H9 (cell line): ENCODE results near the gene RNF224. TPM values are rescaled to one million over a fixed set of nuclear protein-coding genes. Genes with fewer than 3 reads are reported as not detected.
A peak's percentile ranks its signal among the peaks of the same experiment; 100 is the strongest.

ENCODE experiments used
- DNase-seq: peaks from one replicate; pipeline ENCODE4 v3.0.0-alpha.2; 2017
- H2AFZ ChIP-seq: one replicate; pipeline ENCODE4 v1.6.1; 2013; ENCODE audit warnings: mild to moderate bottlenecking, low read length, control low read depth, moderate library complexity
- H2AK5ac ChIP-seq: 2 replicates; pipeline ENCODE4 v1.6.1; 2013; ENCODE audit warnings: low read length, control low read depth, mixed read lengths; ENCODE audit not compliant: insufficient read length
- H2BK120ac ChIP-seq: one replicate; pipeline ENCODE4 v1.6.1; 2013; ENCODE audit warnings: low read depth, mild to moderate bottlenecking, low read length, control low read depth, inconsistent platforms; ENCODE audit not compliant: poor library complexity, severe bottlenecking
- H2BK12ac ChIP-seq: 2 replicates; pipeline ENCODE4 v1.6.1; 2013; ENCODE audit warnings: low read length, control low read depth, mixed read lengths, low read depth; ENCODE audit not compliant: insufficient read length
- H2BK15ac ChIP-seq: 2 replicates; pipeline ENCODE4 v1.6.1; 2013; ENCODE audit warnings: low read depth, low read length, control low read depth
- H2BK20ac ChIP-seq: one replicate; pipeline ENCODE4 v1.6.1; 2013; ENCODE audit warnings: low read depth, mild to moderate bottlenecking, low read length, control low read depth, inconsistent platforms; ENCODE audit not compliant: poor library complexity, severe bottlenecking
- H2BK5ac ChIP-seq: 2 replicates; pipeline ENCODE4 v1.6.1; 2013; ENCODE audit warnings: low read length, control low read depth, mixed read lengths; ENCODE audit not compliant: insufficient read length
- H3K14ac ChIP-seq: 2 replicates; pipeline ENCODE4 v1.6.1; 2013; ENCODE audit warnings: low read length, control low read depth; ENCODE audit not compliant: insufficient read depth
- H3K18ac ChIP-seq: 2 replicates; pipeline ENCODE4 v1.6.1; 2013; ENCODE audit warnings: low read depth, mild to moderate bottlenecking, mixed read lengths, low read length, control low read depth; ENCODE audit not compliant: insufficient read length
- H3K23ac ChIP-seq: 2 replicates; pipeline ENCODE4 v1.6.1; 2013; ENCODE audit warnings: low read length, control low read depth, mixed read lengths, low read depth; ENCODE audit not compliant: insufficient read length
- H3K23me2 ChIP-seq: 2 replicates; pipeline ENCODE4 v1.6.1; 2013; ENCODE audit warnings: low read depth, mild to moderate bottlenecking, mixed read lengths, low read length, control low read depth; ENCODE audit not compliant: insufficient read length, poor library complexity, severe bottlenecking
- H3K27ac ChIP-seq: 2 replicates; pipeline ENCODE4 v1.5.1; 2013; ENCODE audit warnings: low read length, control low read depth, mixed read lengths, low read depth; ENCODE audit not compliant: insufficient read length
- H3K27me3 ChIP-seq: 2 replicates; pipeline ENCODE4 v1.6.1; 2013; ENCODE audit warnings: low read length, control low read depth, inconsistent platforms; ENCODE audit not compliant: insufficient read depth
- H3K4ac ChIP-seq: 2 replicates; pipeline ENCODE4 v1.6.1; 2013; ENCODE audit warnings: low read depth, mild to moderate bottlenecking, control low read depth, inconsistent platforms, low read length, moderate library complexity
- H3K4me1 ChIP-seq: 2 replicates; pipeline ENCODE4 v1.6.1; 2013; ENCODE audit warnings: low read length, control low read depth, inconsistent platforms; ENCODE audit not compliant: insufficient read depth
- H3K4me2 ChIP-seq: 2 replicates; pipeline ENCODE4 v1.6.1; 2013; ENCODE audit warnings: low read length, control low read depth, mixed read lengths; ENCODE audit not compliant: insufficient read length, insufficient read depth
- H3K56ac ChIP-seq: 2 replicates; pipeline ENCODE4 v1.6.1; 2013; ENCODE audit warnings: low read depth, mild to moderate bottlenecking, mixed read lengths, low read length, control low read depth; ENCODE audit not compliant: insufficient read length
- H3K79me1 ChIP-seq: 2 replicates; pipeline ENCODE4 v1.6.1; 2013; ENCODE audit warnings: low read depth, mild to moderate bottlenecking, moderate library complexity, low read length, control low read depth, inconsistent platforms; ENCODE audit not compliant: insufficient read depth, poor library complexity, severe bottlenecking
- H3K79me2 ChIP-seq: 2 replicates; pipeline ENCODE4 v1.6.1; 2013; ENCODE audit warnings: low read length, control low read depth, inconsistent platforms; ENCODE audit not compliant: insufficient read depth
- H3K9ac ChIP-seq: 2 replicates; pipeline ENCODE4 v1.6.1; 2013; ENCODE audit warnings: low read length, control low read depth, mixed read lengths; ENCODE audit not compliant: insufficient read length; ENCODE audit errors: extremely low read depth
- H3K9me3 ChIP-seq: one replicate; pipeline ENCODE4 v1.6.1; 2013; ENCODE audit warnings: low read depth, low read length, inconsistent platforms; ENCODE audit not compliant: control insufficient read depth
- H3T11ph ChIP-seq: one replicate; pipeline ENCODE4 v1.6.1; 2013; ENCODE audit warnings: mild to moderate bottlenecking, low read length, control low read depth, inconsistent platforms
- H4K20me1 ChIP-seq: one replicate; pipeline ENCODE4 v1.6.1; 2013; ENCODE audit not compliant: control insufficient read depth, insufficient read length, insufficient read depth
- H4K5ac ChIP-seq: 2 replicates; pipeline ENCODE4 v1.6.1; 2013; ENCODE audit warnings: low read depth, mild to moderate bottlenecking, mixed read lengths, low read length, control low read depth; ENCODE audit not compliant: insufficient read length
- H4K8ac ChIP-seq: replicated peaks from 2 replicates; pipeline ENCODE4 v1.6.1; 2013; ENCODE audit warnings: low read length, control low read depth, mixed read lengths, low read depth; ENCODE audit not compliant: insufficient read length
- H4K91ac ChIP-seq: 2 replicates; pipeline ENCODE4 v1.6.1; 2013; ENCODE audit warnings: low read depth, mild to moderate bottlenecking, moderate library complexity, mixed read lengths, low read length, control low read depth; ENCODE audit not compliant: insufficient read length
- H3K27ac Mint-ChIP-seq, 3 experiments: 2 replicates in 2 of 3; 3 replicates in 1 of 3; pipeline ENCODE4 v1.8.0; 2020 to 2021; ENCODE audit warnings: mixed read lengths in 3 of 3, mild to moderate bottlenecking in 1 of 3, moderate library complexity in 1 of 3
- H3K27me3 Mint-ChIP-seq: 2 replicates; pipeline ENCODE4 v1.8.0; 2021; ENCODE audit warnings: low read depth, mild to moderate bottlenecking, moderate library complexity, mixed read lengths
- H3K36me3 Mint-ChIP-seq, 3 experiments: 2 replicates in 2 of 3; 3 replicates in 1 of 3; pipeline ENCODE4 v1.8.0; 2020 to 2021; ENCODE audit warnings: low read depth in 3 of 3, mixed read lengths in 3 of 3; ENCODE audit not compliant: insufficient read depth in 1 of 3
- H3K4me1 Mint-ChIP-seq, 2 experiments: 2 replicates each; pipeline ENCODE4 v1.8.0; 2020; ENCODE audit warnings: mixed read lengths in 2 of 2
- H3K4me3 Mint-ChIP-seq, 2 experiments: 2 replicates in 1 of 2; 3 replicates in 1 of 2; pipeline ENCODE4 v1.8.0; 2020 to 2021; ENCODE audit warnings: mild to moderate bottlenecking in 2 of 2, mixed read lengths in 2 of 2, moderate library complexity in 1 of 2
- H3K9me3 Mint-ChIP-seq, 2 experiments: 2 replicates in 1 of 2; 3 replicates in 1 of 2; pipeline ENCODE4 v1.8.0; 2020; ENCODE audit warnings: mild to moderate bottlenecking in 2 of 2, mixed read lengths in 2 of 2, moderate library complexity in 1 of 2
- WGBS: extraction: QIAGEN DNeasy Blood & Tissue Kit; methylation state at CpG from one replicate; pipeline ENCODE4 v1.1.7; 2013; ENCODE audit warnings: missing lambda C conversion rate, low lambda C conversion rate, mixed read lengths; ENCODE audit not compliant: insufficient read length; ENCODE audit errors: extremely low coverage; 5-methylcytosine and 5-hydroxymethylcytosine counted together
- total RNA-seq: library from RNA; stranded (reverse); gene quantifications from 2 replicates; pipeline ENCODE4 v1.2.1, GENCODE V29; 2021
- TF ChIP-seq, protein P1 (sequence below): fragments of 200-600 bp; sonication (generic); conservative IDR thresholded peaks from 3 replicates; pipeline ENCODE4 v1.8.0; 2021; ENCODE audit warnings: antibody characterized with exemption, mild to moderate bottlenecking

The RNF224 gene
- total RNA-seq, 1 experiment from 2014 or later: 0.15 TPM

- H3K9ac ChIP-seq: peak within 1 kb of the TSS; percentile 53
- H3K9me3 ChIP-seq: no peaks in the 10 kb centered on the region
- Mint-ChIP-seq H3K4me3 (peak within 1 kb of the TSS; percentile 85 to 93), H3K9me3 (no peaks in the 10 kb centered on the region; a peak in 2 of 5 replicates), H3K27ac (peak within 1 kb of the TSS; percentile 66 to 90 (median 89); a peak in 5 of 7 replicates), H3K27me3 (peaks cover 5% of the 10 kb centered on the region), H3K4me1 (peaks cover 24 to 37% of the 10 kb centered on the region in 2 experiments), H3K36me3 (peaks cover 19 to 26% (median 24%) of the 10 kb centered on the region in 3 experiments)
- WGBS: no CpG with 5 or more reads among the region's 67 CpGs
- H3K56ac ChIP-seq: no peak within 1 kb of the TSS
- H2BK12ac ChIP-seq: no peak within 1 kb of the TSS
- TF ChIP-seq, protein P1, sequence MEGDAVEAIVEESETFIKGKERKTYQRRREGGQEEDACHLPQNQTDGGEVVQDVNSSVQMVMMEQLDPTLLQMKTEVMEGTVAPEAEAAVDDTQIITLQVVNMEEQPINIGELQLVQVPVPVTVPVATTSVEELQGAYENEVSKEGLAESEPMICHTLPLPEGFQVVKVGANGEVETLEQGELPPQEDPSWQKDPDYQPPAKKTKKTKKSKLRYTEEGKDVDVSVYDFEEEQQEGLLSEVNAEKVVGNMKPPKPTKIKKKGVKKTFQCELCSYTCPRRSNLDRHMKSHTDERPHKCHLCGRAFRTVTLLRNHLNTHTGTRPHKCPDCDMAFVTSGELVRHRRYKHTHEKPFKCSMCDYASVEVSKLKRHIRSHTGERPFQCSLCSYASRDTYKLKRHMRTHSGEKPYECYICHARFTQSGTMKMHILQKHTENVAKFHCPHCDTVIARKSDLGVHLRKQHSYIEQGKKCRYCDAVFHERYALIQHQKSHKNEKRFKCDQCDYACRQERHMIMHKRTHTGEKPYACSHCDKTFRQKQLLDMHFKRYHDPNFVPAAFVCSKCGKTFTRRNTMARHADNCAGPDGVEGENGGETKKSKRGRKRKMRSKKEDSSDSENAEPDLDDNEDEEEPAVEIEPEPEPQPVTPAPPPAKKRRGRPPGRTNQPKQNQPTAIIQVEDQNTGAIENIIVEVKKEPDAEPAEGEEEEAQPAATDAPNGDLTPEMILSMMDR: no peak
- no peak within 1 kb of the TSS for H2AFZ ChIP-seq
- no peaks in the 10 kb centered on the region for H3K27me3 ChIP-seq
- no peaks in the 10 kb centered on the region for H3K79me2 ChIP-seq
- no peak within 1 kb of the TSS for H4K5ac ChIP-seq
- H4K20me1 ChIP-seq: peaks cover 3% of the 10 kb centered on the region
- H2BK15ac ChIP-seq: no peak within 1 kb of the TSS
- peak within 1 kb of the TSS; percentile 46 for H3K4me2 ChIP-seq
- H3K79me1 ChIP-seq: no peaks in the 10 kb centered on the region
- no peak within 1 kb of the TSS for H2BK20ac ChIP-seq
- H3K23ac ChIP-seq: no peak within 1 kb of the TSS
- H3K14ac ChIP-seq: peak within 1 kb of the TSS; percentile 33
- H2BK120ac ChIP-seq: no peak within 1 kb of the TSS
- peak; percentile 100 for DNase-seq
- peak within 1 kb of the TSS; percentile 14 for H3K18ac ChIP-seq
- H3K23me2 ChIP-seq: peaks cover 12% of the 10 kb centered on the region
- H3K4ac ChIP-seq: no peak within 1 kb of the TSS
- peaks cover 3% of the 10 kb centered on the region; the same call in 1 of the 2 replicates for H3K4me1 ChIP-seq
- H2BK5ac ChIP-seq: no peak within 1 kb of the TSS
- H2AK5ac ChIP-seq: no peak within 1 kb of the TSS
- no peak within 1 kb of the TSS for H4K91ac ChIP-seq
- H3K27ac ChIP-seq: no peak within 1 kb of the TSS
- H4K8ac ChIP-seq: no peak within 1 kb of the TSS
- no peak within 1 kb of the TSS for H3T11ph ChIP-seq
Measured at GRCh38 chr9:137240841-137241489, 13.7 kb downstream of the RNF224 start, which contains the start of gene TUBB4B. TSS of gene TUBB4B (plus strand) at chr9:137241287. CDS start at chr9:137241361, 74 bp downstream.
